Mammary epithelial cell (primary cell): ENCODE data around the gene TRPV2.

Source experiments
- EZH2 ChIP-seq: IDR thresholded peaks from 2 replicates; pipeline ENCODE4 v1.6.1; 2012; ENCODE audit warnings: low read length, inconsistent platforms, borderline replicate concordance
- TF ChIP-seq, protein P1 (sequence below), 2 donors: IDR thresholded peaks in 1 of 2; conservative IDR thresholded peaks in 1 of 2; 2 replicates each; pipeline ENCODE4 v1.5.1; 2011 to 2012; ENCODE audit warnings: inconsistent platforms in 2 of 2, low read length in 2 of 2, mild to moderate bottlenecking in 2 of 2, control low read depth in 1 of 2, low read depth in 1 of 2; ENCODE audit not compliant: insufficient read depth in 1 of 2; ENCODE audit errors: extremely low read depth in 1 of 2

- TF ChIP-seq, protein P1, sequence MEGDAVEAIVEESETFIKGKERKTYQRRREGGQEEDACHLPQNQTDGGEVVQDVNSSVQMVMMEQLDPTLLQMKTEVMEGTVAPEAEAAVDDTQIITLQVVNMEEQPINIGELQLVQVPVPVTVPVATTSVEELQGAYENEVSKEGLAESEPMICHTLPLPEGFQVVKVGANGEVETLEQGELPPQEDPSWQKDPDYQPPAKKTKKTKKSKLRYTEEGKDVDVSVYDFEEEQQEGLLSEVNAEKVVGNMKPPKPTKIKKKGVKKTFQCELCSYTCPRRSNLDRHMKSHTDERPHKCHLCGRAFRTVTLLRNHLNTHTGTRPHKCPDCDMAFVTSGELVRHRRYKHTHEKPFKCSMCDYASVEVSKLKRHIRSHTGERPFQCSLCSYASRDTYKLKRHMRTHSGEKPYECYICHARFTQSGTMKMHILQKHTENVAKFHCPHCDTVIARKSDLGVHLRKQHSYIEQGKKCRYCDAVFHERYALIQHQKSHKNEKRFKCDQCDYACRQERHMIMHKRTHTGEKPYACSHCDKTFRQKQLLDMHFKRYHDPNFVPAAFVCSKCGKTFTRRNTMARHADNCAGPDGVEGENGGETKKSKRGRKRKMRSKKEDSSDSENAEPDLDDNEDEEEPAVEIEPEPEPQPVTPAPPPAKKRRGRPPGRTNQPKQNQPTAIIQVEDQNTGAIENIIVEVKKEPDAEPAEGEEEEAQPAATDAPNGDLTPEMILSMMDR (conservative IDR thresholded peaks at IDR 0.05 in 1 of 2, IDR thresholded peaks at IDR 0.05 in 1 of 2; ENCODE audit: extremely low read depth in 1 of 2, insufficient read depth in 1 of 2, low read depth in 1 of 2, low read length in 2 of 2) = no peak
- no peak for TF ChIP-seq EZH2
Observed at GRCh38 chr17:16447676-16448075, 32.3 kb downstream of the TRPV2 start.
